ENCODE results near the gene NEIL1. TPM values are rescaled to one million over a fixed set of nuclear protein-coding genes. Genes with fewer than 3 reads are reported as not detected.
"Not testable (repeated sequence)": the region's sequence is repeated elsewhere in the genome, so short reads cannot be mapped to it uniquely, and the experiment has no call there.

NEIL1 gene
- total RNA-seq, 2 experiments from 2014 or later = 11.6 to 11.7 TPM

- intact Hi-C loops (cut with micrococcal nuclease) = no loop called here
- no peak for TF ChIP-seq CTCF (IDR thresholded peaks at IDR 0.05)
- ChIA-PET POLR2A (no interaction called here), CTCF (interaction anchor here (1.7 kb wide), 1 partner anchor 61 kb away, joined by 4 read pairs; no protein-coding TSS in a partner anchor)
- no peak overlapping the region for H3K4me3 Mint-ChIP-seq
- DNase-seq = no peak
- no peak for ATAC-seq
- no peaks in the 10 kb centered on the region for H3K4me1 Mint-ChIP-seq (ENCODE audit: low read depth)
- H3K27ac Mint-ChIP-seq = no peak overlapping the region
- H3K27me3 Mint-ChIP-seq = peaks cover 15% of the 10 kb centered on the region
- no peaks in the 10 kb centered on the region for H3K9me3 Mint-ChIP-seq
- no peaks in the 10 kb centered on the region for H3K36me3 Mint-ChIP-seq (ENCODE audit: low read depth)
Observed at GRCh38 chr15:75306188-75306587, 40.7 kb upstream of the NEIL1 start.

- no peak overlapping the region for H3K27ac Mint-ChIP-seq
- peaks cover 3% of the 10 kb centered on the region for H3K4me1 Mint-ChIP-seq (ENCODE audit: low read depth)
- CTCF ChIA-PET = interaction anchor here (1.6 kb wide), 1 partner anchor 282 kb away, joined by 4 read pairs; no protein-coding TSS in a partner anchor
- H3K27me3 Mint-ChIP-seq = peaks cover 15% of the 10 kb centered on the region
- no peak overlapping the region for H3K4me3 Mint-ChIP-seq
- intact Hi-C loops (cut with micrococcal nuclease) = no loop called here
- TF ChIP-seq CTCF (IDR thresholded peaks at IDR 0.05) = peak; percentile 52
- H3K9me3 Mint-ChIP-seq = no peaks in the 10 kb centered on the region
- POLR2A ChIA-PET = no interaction called here
- DNase-seq = peak; percentile 34
- ATAC-seq = peak; percentile 68
- H3K36me3 Mint-ChIP-seq (ENCODE audit: low read depth) = no peaks in the 10 kb centered on the region
Observed at GRCh38 chr15:75307778-75308390, 39.0 kb upstream of the NEIL1 start.

GRCh38 chr15:75309711-75310110 lies 37.1 kb upstream of the NEIL1 start:
- H3K4me1 Mint-ChIP-seq (ENCODE audit: low read depth) = peaks cover 3% of the 10 kb centered on the region
- peaks cover 13% of the 10 kb centered on the region for H3K27me3 Mint-ChIP-seq
- H3K9me3 Mint-ChIP-seq = no peaks in the 10 kb centered on the region

GRCh38 chr15:75312548-75312947 lies 34.3 kb upstream of the NEIL1 start:
- CTCF ChIA-PET; POLR2A ChIA-PET; H3K27me3 Mint-ChIP-seq; intact Hi-C loops (cut with micrococcal nuclease); H3K4me1 Mint-ChIP-seq (ENCODE audit: low read depth); H3K36me3 Mint-ChIP-seq (ENCODE audit: low read depth); H3K27ac Mint-ChIP-seq; H3K4me3 Mint-ChIP-seq; ATAC-seq; H3K9me3 Mint-ChIP-seq: not testable (repeated sequence)
- peak; percentile 43 for DNase-seq

More at GRCh38 chr15:75309711-75310110, 37.1 kb upstream of the NEIL1 start:
- no peaks in the 10 kb centered on the region for H3K36me3 Mint-ChIP-seq (ENCODE audit: low read depth)
- no peak for DNase-seq
- no peak for TF ChIP-seq CTCF (IDR thresholded peaks at IDR 0.05)
- intact Hi-C loops (cut with micrococcal nuclease) = no loop called here
- ATAC-seq = no peak
- H3K27ac Mint-ChIP-seq = no peak overlapping the region
- POLR2A ChIA-PET = no interaction called here
- H3K4me3 Mint-ChIP-seq = no peak overlapping the region
- CTCF ChIA-PET = no interaction called here

GRCh38 chr15:75313116-75313845 lies 33.6 kb upstream of the NEIL1 start:
- H3K4me1 Mint-ChIP-seq (ENCODE audit: low read depth) = peaks cover 3% of the 10 kb centered on the region
- TF ChIP-seq CTCF (IDR thresholded peaks at IDR 0.05) = no peak
- no peaks in the 10 kb centered on the region for H3K36me3 Mint-ChIP-seq (ENCODE audit: low read depth)
- ChIA-PET POLR2A (no interaction called here), CTCF (no interaction called here)
- no peaks in the 10 kb centered on the region for H3K9me3 Mint-ChIP-seq
- DNase-seq = no peak
- peaks cover 3% of the 10 kb centered on the region for H3K27me3 Mint-ChIP-seq
- no peak overlapping the region for H3K27ac Mint-ChIP-seq
- ATAC-seq = peak; percentile 30
- intact Hi-C loops (cut with micrococcal nuclease) = no loop called here
- H3K4me3 Mint-ChIP-seq = no peak overlapping the region

All from activated CD8-positive, alpha-beta T cell treated with anti-CD3 and anti-CD28 coated beads for 36 hours (primary cell).